ENCODE data around the gene ABI1.

DNA sequence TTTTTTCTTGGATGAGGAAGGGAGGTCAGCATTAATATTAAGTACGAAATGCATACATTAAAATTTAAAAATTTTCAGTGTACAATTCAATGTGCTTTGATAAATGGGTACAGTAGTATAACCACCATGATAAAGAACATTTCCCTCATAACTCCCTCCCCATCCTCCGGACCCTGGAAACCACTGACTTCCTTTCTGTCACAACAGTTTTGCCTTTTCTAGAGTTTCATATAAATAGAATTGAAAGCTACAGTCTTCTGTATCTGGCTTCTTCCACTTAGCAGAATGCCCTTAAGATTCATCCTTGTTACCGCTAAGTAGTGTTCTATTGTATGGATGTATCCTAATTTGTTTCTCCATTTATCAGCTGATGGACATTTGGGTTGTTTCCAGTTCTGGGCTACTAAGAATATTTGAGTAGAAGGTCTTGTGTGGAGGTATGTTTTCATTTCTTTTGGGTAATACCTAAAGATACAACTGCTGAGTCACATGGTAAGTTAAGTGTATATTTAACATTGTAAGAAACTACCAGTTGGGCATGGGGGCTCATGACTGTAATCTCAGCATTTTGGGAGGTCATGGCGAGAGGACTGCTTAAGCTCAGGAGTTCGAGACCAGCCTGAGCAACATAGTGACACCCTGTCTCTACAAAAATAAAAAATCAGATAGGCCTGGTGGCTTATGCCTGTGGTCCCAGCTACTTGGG is 30.8 kb downstream of the ABI1 start:
- TF ChIP-seq ZSCAN20 (CRISPR knock-in tag; IDR thresholded peaks at IDR 0.05): no peak
- no peak for TF ChIP-seq CTCF (IDR thresholded peaks at IDR 0.05)

All from A549 (cell line).